OCI-LY7 (cell line): ENCODE results near the gene NSD1. TPM values are rescaled to one million over a fixed set of nuclear protein-coding genes. Genes with fewer than 3 reads are reported as not detected.

Experiments
- BruUV-seq: library from RNA; stranded (reverse); fragments of 400-500 nt; replicated peaks from 2 replicates; lab custom pipeline; 2021; lab: Mats Ljungman, UMichigan
- CTCF ChIA-PET: fragments of 300-600 bp; sonication (Branson Sonifier 250); formaldehyde crosslinking; loops from one replicate; lab custom pipeline; 2022; ENCODE audit warnings: antibody characterized with exemption; ENCODE audit not compliant: unreplicated experiment; lab: Charles Lee
- POLR2A ChIA-PET: fragments of 300-600 bp; sonication (Branson Sonifier 250); formaldehyde crosslinking; loops from one replicate; lab custom pipeline; 2022; ENCODE audit warnings: antibody characterized with exemption; lab: Charles Lee
- DNase-seq: peaks from one replicate; pipeline ENCODE4 v3.0.0-alpha.2; 2015; ENCODE audit warnings: low spot score
- H2AFZ ChIP-seq: fragments of 200-600 bp; sonication (generic), shearing (Covaris generic); 2 replicates; pipeline ENCODE4 v1.6.1; 2014; ENCODE audit warnings: mild to moderate bottlenecking, antibody characterized with exemption, low read length, moderate library complexity
- H3K27ac ChIP-seq: fragments of 200-600 bp; sonication (generic); 2 replicates; pipeline ENCODE4 v1.5.1; 2014; ENCODE audit warnings: mixed run types, low read depth, mild to moderate bottlenecking, moderate library complexity, low read length, inconsistent platforms; ENCODE audit not compliant: poor library complexity, severe bottlenecking
- H3K36me3 ChIP-seq: fragments of 200-600 bp; sonication (generic); 2 replicates; pipeline ENCODE4 v1.6.1; 2014; ENCODE audit warnings: mild to moderate bottlenecking, antibody characterized with exemption, low read length, moderate library complexity, mixed read lengths; ENCODE audit not compliant: insufficient read depth
- H3K4me1 ChIP-seq: fragments of 200-600 bp; sonication (generic); 2 replicates; pipeline ENCODE4 v1.5.1; 2014; ENCODE audit warnings: mild to moderate bottlenecking, low read length; ENCODE audit not compliant: insufficient read depth, poor library complexity, severe bottlenecking
- H3K4me2 ChIP-seq: fragments of 200-600 bp; sonication (generic); 2 replicates; pipeline ENCODE4 v1.6.1; 2014; ENCODE audit warnings: mild to moderate bottlenecking, low read length
- H3K4me3 ChIP-seq: fragments of 200-600 bp; sonication (generic); 2 replicates; pipeline ENCODE4 v1.5.1; 2014; ENCODE audit warnings: mild to moderate bottlenecking, low read depth, low read length; ENCODE audit not compliant: poor library complexity, severe bottlenecking
- H3K79me2 ChIP-seq: fragments of 200-600 bp; sonication (generic); 2 replicates; pipeline ENCODE4 v1.6.1; 2016; ENCODE audit warnings: low read depth, mild to moderate bottlenecking, low read length, moderate library complexity, mixed read lengths; ENCODE audit not compliant: insufficient read depth
- H3K9me2 ChIP-seq: fragments of 200-600 bp; sonication (generic); 2 replicates; pipeline ENCODE4 v1.6.1; 2016; ENCODE audit warnings: mild to moderate bottlenecking, low read length, mixed read lengths; ENCODE audit not compliant: insufficient read depth
- H3K9me3 ChIP-seq: fragments of 200-600 bp; sonication (generic); 2 replicates; pipeline ENCODE4 v1.6.1; 2014; ENCODE audit warnings: mild to moderate bottlenecking, mixed run types, low read length, mixed read lengths
- H4K20me1 ChIP-seq: fragments of 200-600 bp; sonication (generic); 2 replicates; pipeline ENCODE4 v1.6.1; 2014; ENCODE audit warnings: mild to moderate bottlenecking, antibody characterized with exemption, low read length, moderate library complexity, mixed read lengths; ENCODE audit not compliant: insufficient read depth
- EZH2phosphoT487 ChIP-seq: fragments of 200-600 bp; sonication (generic); IDR thresholded peaks from 2 replicates; pipeline ENCODE4 v1.6.1; 2018; ENCODE audit warnings: low read depth, borderline replicate concordance, mild to moderate bottlenecking, mixed run types, antibody characterized with exemption, low read length, moderate library complexity, mixed read lengths
- intact Hi-C: fragments of 100-400 bp; cut with micrococcal nuclease; formaldehyde crosslinking; loops from one replicate; pipeline ENCODE4 v1.10.0; 2022; ENCODE audit not compliant: unreplicated experiment
- total RNA-seq, 2 experiments: library from RNA; depleted of rRNA in 1 of 2; stranded (reverse); fragments of >200 nt in 1 of 2; shearing (Covaris generic) in 1 of 2; gene quantifications; 2 replicates each; pipeline ENCODE4 v1.2.3, GENCODE V29; 2014 to 2022
- TF ChIP-seq, protein P1 (sequence below): fragments of 200-600 bp; sonication (generic); conservative IDR thresholded peaks from 2 replicates; pipeline ENCODE4 v1.5.1; 2014; ENCODE audit warnings: mild to moderate bottlenecking, antibody characterized with exemption, low read length, moderate library complexity, mixed read lengths

NSD1 gene
- total RNA-seq, 2 experiments from 2014 or later, result 64.3 to 142 TPM

DNA sequence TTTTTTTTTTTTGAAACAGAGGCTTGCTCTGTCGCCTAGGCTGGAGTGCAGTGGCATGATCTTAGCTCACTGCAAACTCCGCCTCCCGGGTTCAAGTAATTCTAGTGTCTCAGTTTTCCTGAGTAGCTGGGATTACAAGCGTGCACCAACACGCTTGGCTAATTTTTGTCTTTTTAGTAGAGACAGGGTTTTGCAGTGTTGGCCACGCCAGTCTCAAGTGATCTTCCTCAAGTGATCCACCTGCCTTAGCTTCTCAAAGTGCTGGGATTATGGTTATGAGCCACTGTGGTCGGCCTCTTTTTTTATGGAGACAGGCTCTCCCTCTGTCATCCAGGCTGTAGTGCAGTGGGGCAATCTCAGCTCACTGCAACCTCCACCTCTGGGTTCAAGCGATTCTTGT is 87.0 kb downstream of the NSD1 start:
- Histone ChIP-seq H3K4me3 (no peak overlapping the region), H3K9me2 (no peaks in the 10 kb centered on the region), H2AFZ (no peak overlapping the region), H3K4me1 (no peaks in the 10 kb centered on the region), H3K79me2 (peaks cover 96% of the 10 kb centered on the region), H3K4me2 (no peak overlapping the region), H3K27ac (no peak overlapping the region), H3K36me3 (peaks cover 62% of the 10 kb centered on the region), H4K20me1 (no peaks in the 10 kb centered on the region), H3K9me3 (no peaks in the 10 kb centered on the region)
- DNase-seq, result no peak
- POLR2A ChIA-PET, result interaction anchor here (0.6 to 0.7 kb wide), 2 partner anchors 42 to 574 kb away, joined by 3 to 4 read pairs; no protein-coding TSS in a partner anchor
- no TSS peak for BruUV-seq
- intact Hi-C loops, result no loop called here
- CTCF ChIA-PET, result interaction anchor here (0.5 kb wide), 1 partner anchor 106 kb away, joined by 3 read pairs; no protein-coding TSS in a partner anchor
- TF ChIP-seq, protein P1, sequence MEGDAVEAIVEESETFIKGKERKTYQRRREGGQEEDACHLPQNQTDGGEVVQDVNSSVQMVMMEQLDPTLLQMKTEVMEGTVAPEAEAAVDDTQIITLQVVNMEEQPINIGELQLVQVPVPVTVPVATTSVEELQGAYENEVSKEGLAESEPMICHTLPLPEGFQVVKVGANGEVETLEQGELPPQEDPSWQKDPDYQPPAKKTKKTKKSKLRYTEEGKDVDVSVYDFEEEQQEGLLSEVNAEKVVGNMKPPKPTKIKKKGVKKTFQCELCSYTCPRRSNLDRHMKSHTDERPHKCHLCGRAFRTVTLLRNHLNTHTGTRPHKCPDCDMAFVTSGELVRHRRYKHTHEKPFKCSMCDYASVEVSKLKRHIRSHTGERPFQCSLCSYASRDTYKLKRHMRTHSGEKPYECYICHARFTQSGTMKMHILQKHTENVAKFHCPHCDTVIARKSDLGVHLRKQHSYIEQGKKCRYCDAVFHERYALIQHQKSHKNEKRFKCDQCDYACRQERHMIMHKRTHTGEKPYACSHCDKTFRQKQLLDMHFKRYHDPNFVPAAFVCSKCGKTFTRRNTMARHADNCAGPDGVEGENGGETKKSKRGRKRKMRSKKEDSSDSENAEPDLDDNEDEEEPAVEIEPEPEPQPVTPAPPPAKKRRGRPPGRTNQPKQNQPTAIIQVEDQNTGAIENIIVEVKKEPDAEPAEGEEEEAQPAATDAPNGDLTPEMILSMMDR, result no peak
- no peak for TF ChIP-seq EZH2phosphoT487

DNA sequence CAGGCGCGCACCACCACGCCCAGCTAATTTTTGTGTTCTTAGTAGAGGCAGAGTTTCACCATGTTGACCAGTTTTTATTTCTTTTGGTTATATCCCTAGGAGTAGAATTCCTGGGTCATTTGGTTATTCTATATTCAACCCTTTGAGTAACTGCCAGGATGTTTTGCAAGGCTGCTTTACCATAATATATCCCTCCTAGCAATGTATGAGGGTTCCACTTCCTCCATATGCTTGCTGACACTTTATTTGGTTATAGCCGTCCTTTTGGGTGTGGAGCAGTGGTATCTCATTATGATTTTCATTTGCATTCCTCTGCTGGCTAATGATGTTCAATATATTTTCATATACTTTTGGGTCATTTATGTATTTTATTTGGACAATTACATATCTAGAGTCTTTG is 88.7 kb downstream of the NSD1 start:
- intact Hi-C loops, result no loop called here
- H3K4me2 ChIP-seq, result no peak overlapping the region
- no peak for DNase-seq
- no peaks in the 10 kb centered on the region for H3K9me3 ChIP-seq
- no peak overlapping the region for H3K4me3 ChIP-seq
- H3K9me2 ChIP-seq, result no peaks in the 10 kb centered on the region
- no peak for TF ChIP-seq EZH2phosphoT487
- TF ChIP-seq, protein P1, result no peak
- no peaks in the 10 kb centered on the region for H3K4me1 ChIP-seq
- CTCF ChIA-PET, result no interaction called here
- no peak overlapping the region for H3K27ac ChIP-seq
- no peaks in the 10 kb centered on the region for H4K20me1 ChIP-seq
- H3K36me3 ChIP-seq, result peaks cover 55% of the 10 kb centered on the region
- POLR2A ChIA-PET, result no interaction called here
- BruUV-seq, result no TSS peak
- no peak overlapping the region for H2AFZ ChIP-seq
- H3K79me2 ChIP-seq, result peaks cover 96% of the 10 kb centered on the region

DNA sequence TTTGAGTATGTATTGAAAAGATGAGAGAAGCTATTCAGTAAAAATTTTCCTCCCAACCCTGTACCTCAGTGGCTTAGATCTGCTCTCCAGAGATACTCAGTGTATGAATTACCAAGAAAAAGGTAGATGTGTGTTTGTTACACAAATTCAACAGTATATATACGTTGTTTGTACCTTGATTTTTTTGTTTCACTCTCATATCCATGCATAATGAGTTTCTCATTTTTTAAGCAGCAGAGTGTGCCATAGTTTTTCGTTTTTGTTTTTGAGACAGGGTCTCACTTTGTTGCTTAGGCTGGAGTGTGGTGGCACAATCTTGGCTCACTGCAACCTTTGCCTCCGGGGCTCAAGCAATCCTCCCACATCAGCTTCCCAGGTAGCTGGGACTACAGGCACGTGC is 92.2 kb downstream of the NSD1 start:
- Histone ChIP-seq H3K9me2 (no peaks in the 10 kb centered on the region), H3K27ac (no peak overlapping the region), H3K4me1 (no peaks in the 10 kb centered on the region), H4K20me1 (peaks cover 11% of the 10 kb centered on the region; the same call in 1 of the 2 replicates), H3K4me3 (no peak overlapping the region), H3K36me3 (peaks cover 51% of the 10 kb centered on the region), H3K4me2 (no peak overlapping the region), H3K79me2 (peaks cover 95% of the 10 kb centered on the region), H2AFZ (no peak overlapping the region), H3K9me3 (no peaks in the 10 kb centered on the region)
- TF ChIP-seq, protein P1, result no peak
- TF ChIP-seq EZH2phosphoT487, result no peak
- no peak for DNase-seq
- CTCF ChIA-PET, result no interaction called here
- POLR2A ChIA-PET, result no interaction called here
- intact Hi-C loops, result no loop called here
- BruUV-seq, result no TSS peak
